Esophagus muscularis mucosa (tissue), 4 donors: Measurements from ENCODE around the gene NT5DC1. TPM values are rescaled to one million over a fixed set of nuclear protein-coding genes. Genes with fewer than 3 reads are reported as not detected.

ENCODE experiments used
- DNase-seq: peaks from one replicate; pipeline ENCODE4 v3.0.0-alpha.2; 2017; ENCODE audit errors: extremely low spot score
- H3K27ac ChIP-seq, 4 donors: fragments of 200-600 bp; sonication (generic); replicated peaks in 1 of 4; 1 replicate in 3 of 4; 2 replicates in 1 of 4; pipeline ENCODE4 v1.5.1; 2016 to 2019; ENCODE audit warnings: mild to moderate bottlenecking in 1 of 4
- H3K27me3 ChIP-seq, 4 donors: fragments of 200-600 bp; sonication (generic); one replicate each; pipeline versions ENCODE4 v1.5.1 to v1.6.0; 2016 to 2019
- H3K36me3 ChIP-seq, 4 donors: fragments of 200-600 bp; sonication (generic); one replicate each; pipeline ENCODE4 v1.5.1; 2016 to 2019
- H3K4me1 ChIP-seq, 4 donors: fragments of 200-600 bp; sonication (generic); one replicate each; pipeline ENCODE4 v1.5.1; 2016 to 2019
- H3K4me3 ChIP-seq, 4 donors: fragments of 200-600 bp; sonication (generic); 1 replicate in 2 of 4; 2 replicates in 2 of 4; pipeline ENCODE4 v1.5.1; 2016 to 2019; ENCODE audit warnings: mild to moderate bottlenecking in 4 of 4, moderate library complexity in 1 of 4
- H3K9me3 ChIP-seq, 4 donors: fragments of 200-600 bp; sonication (generic); 1 replicate in 3 of 4; 2 replicates in 1 of 4; pipeline ENCODE4 v1.5.1; 2016 to 2019
- CTCF ChIP-seq, 3 experiments: fragments of 200-600 bp in 2 of 3; fragments of 450-650 bp in 1 of 3; sonication (generic) in 2 of 3; IDR thresholded peaks; one replicate each; pipeline ENCODE4 v1.5.1; 2017 to 2019; ENCODE audit warnings: antibody characterized with exemption in 3 of 3, mild to moderate bottlenecking in 2 of 3, moderate library complexity in 1 of 3
- EP300 ChIP-seq: sonication (generic); formaldehyde crosslinking; IDR thresholded peaks from one replicate; pipeline ENCODE4 v1.6.1; 2017; ENCODE audit warnings: antibody characterized with exemption
- POLR2A ChIP-seq: fragments of 450-650 bp; IDR thresholded peaks from one replicate; pipeline ENCODE4 v1.6.1; 2017; ENCODE audit warnings: antibody characterized with exemption, moderate library complexity, mild to moderate bottlenecking, low read depth
- POLR2AphosphoS5 ChIP-seq, 2 donors: sonication (generic); formaldehyde crosslinking; IDR thresholded peaks; one replicate each; pipeline ENCODE4 v1.6.1; 2017; ENCODE audit warnings: antibody characterized with exemption in 2 of 2
- WGBS: methylation state at CpG from one replicate; pipeline ENCODE4 v1.1.5; 2018; 5-methylcytosine and 5-hydroxymethylcytosine counted together
- intact Hi-C: fragments of 100-400 bp; cut with DNase I; formaldehyde crosslinking; loops from one replicate; pipeline ENCODE4 v1.15.1; 2023
- total RNA-seq, 4 donors: library from RNA; depleted of rRNA; stranded (reverse); fragments of >200 nt; gene quantifications; one replicate each; pipeline versions ENCODE4 v1.1.0 to v1.2.1, GENCODE V29; 2016

The NT5DC1 gene
- total RNA-seq, 4 donors from 2014 or later: 4.1 to 8.4 (median 6.7) TPM

- peaks cover 0 to 7% (median 2%) of the 10 kb centered on the region in 4 donors for H3K9me3 ChIP-seq
- no peak overlapping the region for H3K27ac ChIP-seq
- H3K27me3 ChIP-seq: no peaks in the 10 kb centered on the region
- no peak overlapping the region for H3K4me3 ChIP-seq
- intact Hi-C loops: no loop called here
- TF ChIP-seq POLR2AphosphoS5 (IDR thresholded peaks at IDR 0.05) (no peak), CTCF (IDR thresholded peaks at IDR 0.05) (no peak), EP300 (no peak), POLR2A (no peak)
- H3K36me3 ChIP-seq: no peaks in the 10 kb centered on the region
- DNase-seq: no peak
- H3K4me1 ChIP-seq: peaks cover 0 to 16% (median 13%) of the 10 kb centered on the region in 4 donors
- 96% methylated on average over 5 of the region's 5 CpGs for WGBS
Measured at GRCh38 chr6:116170358-116171057, 69.9 kb downstream of the NT5DC1 start.

- Histone ChIP-seq H3K36me3 (no peaks in the 10 kb centered on the region), H3K4me1 (no peaks in the 10 kb centered on the region), H3K9me3 (peaks cover 0 to 10% (median 3%) of the 10 kb centered on the region in 4 donors), H3K27me3 (no peaks in the 10 kb centered on the region), H3K4me3 (no peak overlapping the region), H3K27ac (no peak overlapping the region)
- TF ChIP-seq CTCF (IDR thresholded peaks at IDR 0.05) (no peak), POLR2AphosphoS5 (IDR thresholded peaks at IDR 0.05) (no peak), EP300 (no peak), POLR2A (no peak)
- DNase-seq: no peak
- WGBS: 58% methylated on average over 3 of the region's 3 CpGs
- intact Hi-C loops: no loop called here
Measured at GRCh38 chr6:116173928-116174327, 73.3 kb downstream of the NT5DC1 start.

- DNase-seq: no peak
- H3K27me3 ChIP-seq: no peaks in the 10 kb centered on the region
- no peak overlapping the region for H3K27ac ChIP-seq
- H3K9me3 ChIP-seq: peaks cover 0 to 10% (median 3%) of the 10 kb centered on the region in 4 donors
- H3K36me3 ChIP-seq: no peaks in the 10 kb centered on the region
- H3K4me3 ChIP-seq: no peak overlapping the region
- intact Hi-C loops: no loop called here
- 98% methylated on average over 2 of the region's 2 CpGs for WGBS
- H3K4me1 ChIP-seq: no peaks in the 10 kb centered on the region
- no peak for TF ChIP-seq EP300
- no peak for TF ChIP-seq POLR2A
- TF ChIP-seq CTCF (IDR thresholded peaks at IDR 0.05): no peak
- TF ChIP-seq POLR2AphosphoS5 (IDR thresholded peaks at IDR 0.05): no peak
Measured at GRCh38 chr6:116175344-116175743, 74.7 kb downstream of the NT5DC1 start.

- no peaks in the 10 kb centered on the region for H3K27me3 ChIP-seq
- no peak overlapping the region for H3K4me3 ChIP-seq
- H3K36me3 ChIP-seq: no peaks in the 10 kb centered on the region
- TF ChIP-seq POLR2A (no peak), POLR2AphosphoS5 (IDR thresholded peaks at IDR 0.05) (no peak), CTCF (IDR thresholded peaks at IDR 0.05) (no peak), EP300 (no peak)
- DNase-seq: no peak
- no peak overlapping the region for H3K27ac ChIP-seq
- WGBS: 92% methylated on average over 2 of the region's 2 CpGs
- intact Hi-C loops: no loop called here
- peaks cover 0 to 10% (median 3%) of the 10 kb centered on the region in 4 donors for H3K9me3 ChIP-seq
- no peaks in the 10 kb centered on the region for H3K4me1 ChIP-seq
Measured at GRCh38 chr6:116176596-116176995, 75.9 kb downstream of the NT5DC1 start.

- peaks cover 0 to 7% (median under 1%) of the 10 kb centered on the region in 4 donors for H3K9me3 ChIP-seq
- intact Hi-C loops: no loop called here
- H3K4me1 ChIP-seq: no peaks in the 10 kb centered on the region
- TF ChIP-seq EP300 (no peak), CTCF (IDR thresholded peaks at IDR 0.05) (no peak), POLR2AphosphoS5 (IDR thresholded peaks at IDR 0.05) (no peak), POLR2A (no peak)
- no peaks in the 10 kb centered on the region for H3K36me3 ChIP-seq
- H3K4me3 ChIP-seq: no peak overlapping the region
- H3K27ac ChIP-seq: no peak overlapping the region
- no peak for DNase-seq
- no peaks in the 10 kb centered on the region for H3K27me3 ChIP-seq
Measured at GRCh38 chr6:116180375-116180774, 79.7 kb downstream of the NT5DC1 start.
